H4 (cell line): Measurements from ENCODE around the gene AP2M1. TPM values are rescaled to one million over a fixed set of nuclear protein-coding genes. Genes with fewer than 3 reads are reported as not detected.

Source experiments
- DNase-seq: peaks from one replicate; pipeline ENCODE4 v3.0.0-alpha.2; 2015; ENCODE audit warnings: low spot score
- total RNA-seq: library from RNA; depleted of rRNA; stranded (reverse); fragments of >200 nt; shearing (Covaris generic); gene quantifications from 2 replicates; pipeline ENCODE4 v1.2.3, GENCODE V29; 2014; rRNA removed

The AP2M1 gene
- total RNA-seq, 1 experiment from 2014 or later: 766 TPM

- DNase-seq: no peak
Observed at GRCh38 chr3:184227481-184227935, 52.9 kb downstream of the AP2M1 start.

GRCh38 chr3:184228376-184229137, 53.9 kb downstream of the AP2M1 start:
- DNase-seq: no peak

GRCh38 chr3:184229394-184230080, 54.9 kb downstream of the AP2M1 start, which contains the start of gene VWA5B2:
VWA5B2 (plus strand) TSS chr3:184229585; CDS start chr3:184230529, 944 bp downstream.
- peak; percentile 62 for DNase-seq

- DNase-seq: no peak
Observed at GRCh38 chr3:184230081-184230602, 55.5 kb downstream of the AP2M1 start.

GRCh38 chr3:184230603-184231528, 56.2 kb downstream of the AP2M1 start:
- no peak for DNase-seq

- no peak for DNase-seq
Observed at GRCh38 chr3:184231671-184232070, 57.0 kb downstream of the AP2M1 start.

GRCh38 chr3:184233127-184233843, 58.6 kb downstream of the AP2M1 start:
- DNase-seq: peak; percentile 4

Other genes with a start within 250 kb of the AP2M1 start
- gene ABCC5, start 157.0 kb upstream of the AP2M1 start, total RNA-seq: 8.3 and 10.6 TPM in 2 replicates
- not detected in 2 replicates for gene HTR3D, start 143.1 kb upstream of the AP2M1 start, total RNA-seq
- gene HTR3C, start 121.8 kb upstream of the AP2M1 start, total RNA-seq: not detected in 2 replicates
- gene HTR3E, start 77.8 kb upstream of the AP2M1 start, total RNA-seq: not detected in 2 replicates
- 60.7 and 70.1 TPM in 2 replicates for gene EIF2B5, start 39.5 kb upstream of the AP2M1 start, total RNA-seq
- 15.8 and 17.6 TPM in 2 replicates for gene DVL3, start 19.5 kb upstream of the AP2M1 start, total RNA-seq
- gene ABCF3, start 11.3 kb downstream of the AP2M1 start, total RNA-seq: 18.5 and 36.8 TPM in 2 replicates
- not detected in 2 replicates for gene VWA5B2, start 54.7 kb downstream of the AP2M1 start, total RNA-seq
- 98.6 and 110 TPM in 2 replicates for gene ALG3, start 74.1 kb downstream of the AP2M1 start, total RNA-seq
- 19.5 and 21.6 TPM in 2 replicates for gene EEF1AKMT4, start 74.8 kb downstream of the AP2M1 start, total RNA-seq
- 0.47 and 1.6 TPM in 2 replicates for gene CAMK2N2, start 86.7 kb downstream of the AP2M1 start, total RNA-seq
- gene ECE2, start 101.2 kb downstream of the AP2M1 start, total RNA-seq: not detected in 2 replicates
- 691 and 864 TPM in 2 replicates for gene PSMD2, start 124.4 kb downstream of the AP2M1 start, total RNA-seq
- gene EIF4G1, start 139.8 kb downstream of the AP2M1 start, total RNA-seq: 216 and 235 TPM in 2 replicates
- gene FAM131A, start 162.7 kb downstream of the AP2M1 start, total RNA-seq: 18.4 and 22.2 TPM in 2 replicates
- gene CLCN2, start 186.8 kb downstream of the AP2M1 start, total RNA-seq: 3.3 and 4.7 TPM in 2 replicates
- gene POLR2H, start 186.9 kb downstream of the AP2M1 start, total RNA-seq: 250 and 279 TPM in 2 replicates
- 0.43 and 0.74 TPM in 2 replicates for gene THPO, start 203.4 kb downstream of the AP2M1 start, total RNA-seq
- gene CHRD, start 205.2 kb downstream of the AP2M1 start, total RNA-seq: 1.3 and 3.6 TPM in 2 replicates